Measurements from ENCODE around the gene LMO4.

DNA sequence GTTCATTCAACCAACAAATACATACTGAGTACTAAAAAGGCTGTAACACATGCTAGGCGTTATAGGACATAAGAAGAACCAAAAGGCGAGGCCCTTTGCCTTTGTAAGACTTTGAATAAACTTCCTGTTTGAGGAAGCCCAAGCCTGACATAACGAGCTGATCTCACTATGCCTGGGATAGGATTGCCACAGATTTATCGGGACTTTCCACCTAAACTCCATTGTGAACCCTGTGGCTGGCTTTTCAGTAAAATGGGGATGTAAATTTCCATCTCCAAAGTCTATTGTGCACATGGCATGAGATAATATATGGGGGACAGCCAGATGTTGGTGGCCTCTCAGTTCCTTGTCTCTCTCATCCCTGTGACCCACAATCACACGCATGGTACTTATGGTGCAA, 41.9 kb downstream of the LMO4 start:
- TF ChIP-seq, protein P1, sequence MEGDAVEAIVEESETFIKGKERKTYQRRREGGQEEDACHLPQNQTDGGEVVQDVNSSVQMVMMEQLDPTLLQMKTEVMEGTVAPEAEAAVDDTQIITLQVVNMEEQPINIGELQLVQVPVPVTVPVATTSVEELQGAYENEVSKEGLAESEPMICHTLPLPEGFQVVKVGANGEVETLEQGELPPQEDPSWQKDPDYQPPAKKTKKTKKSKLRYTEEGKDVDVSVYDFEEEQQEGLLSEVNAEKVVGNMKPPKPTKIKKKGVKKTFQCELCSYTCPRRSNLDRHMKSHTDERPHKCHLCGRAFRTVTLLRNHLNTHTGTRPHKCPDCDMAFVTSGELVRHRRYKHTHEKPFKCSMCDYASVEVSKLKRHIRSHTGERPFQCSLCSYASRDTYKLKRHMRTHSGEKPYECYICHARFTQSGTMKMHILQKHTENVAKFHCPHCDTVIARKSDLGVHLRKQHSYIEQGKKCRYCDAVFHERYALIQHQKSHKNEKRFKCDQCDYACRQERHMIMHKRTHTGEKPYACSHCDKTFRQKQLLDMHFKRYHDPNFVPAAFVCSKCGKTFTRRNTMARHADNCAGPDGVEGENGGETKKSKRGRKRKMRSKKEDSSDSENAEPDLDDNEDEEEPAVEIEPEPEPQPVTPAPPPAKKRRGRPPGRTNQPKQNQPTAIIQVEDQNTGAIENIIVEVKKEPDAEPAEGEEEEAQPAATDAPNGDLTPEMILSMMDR (IDR thresholded peaks at IDR 0.05; ENCODE audit: low read depth, low read length): no peak
- no peak for TF ChIP-seq EZH2phosphoT487 (IDR thresholded peaks at IDR 0.05; ENCODE audit: low read depth)
